HepG2 (cell line): ENCODE measurements around the gene LSM6.

Experiments
- ASH2L ChIP-seq: fragments of 300-600, 200-600 bp; sonication (generic); IDR thresholded peaks from 2 replicates; pipeline ENCODE4 v1.7.0; 2017; ENCODE audit warnings: low read depth, mild to moderate bottlenecking, moderate library complexity, mixed read lengths, low read length; ENCODE audit not compliant: insufficient read length
- ATF1 ChIP-seq: IDR thresholded peaks from 2 replicates; pipeline ENCODE4 v1.6.1; 2016; ENCODE audit warnings: mild to moderate bottlenecking, control low read depth
- FOXA3 ChIP-seq: IDR thresholded peaks from 2 replicates; pipeline ENCODE4 v1.6.1; 2016; ENCODE audit warnings: missing genetic modification reagents, missing compliant biosample characterization
- JUNB ChIP-seq: sonication (generic); formaldehyde crosslinking; IDR thresholded peaks from 2 replicates; pipeline ENCODE4 v1.8.0; 2022; ENCODE audit warnings: missing genetic modification reagents, mild to moderate bottlenecking, borderline replicate concordance
- KDM2A ChIP-seq: sonication (generic); formaldehyde crosslinking; IDR thresholded peaks from 2 replicates; pipeline ENCODE4 v1.4.0; 2020; ENCODE audit warnings: low read depth, missing genetic modification reagents, borderline replicate concordance
- POLR2A ChIP-seq, 2 experiments: IDR thresholded peaks; 2 replicates each; pipeline ENCODE4 v1.6.1; 2011; ENCODE audit warnings: low read depth in 2 of 2, low read length in 2 of 2, mild to moderate bottlenecking in 1 of 2, moderate library complexity in 1 of 2; ENCODE audit not compliant: insufficient read depth in 1 of 2
- RAD21 ChIP-seq: fragments of 450-650 bp; formaldehyde crosslinking; IDR thresholded peaks from 2 replicates; pipeline ENCODE4 v1.5.0; 2020; ENCODE audit warnings: mild to moderate bottlenecking
- RNF2 ChIP-seq: fragments of 450-650 bp; conservative IDR thresholded peaks from 2 replicates; pipeline ENCODE4 v1.6.1; 2016; ENCODE audit warnings: low read depth
- ZNF558 ChIP-seq: sonication (generic); formaldehyde crosslinking; IDR thresholded peaks from 2 replicates; pipeline ENCODE4 v1.9.0; 2022; ENCODE audit warnings: mild to moderate bottlenecking, missing genetic modification reagents, borderline replicate concordance

GRCh38 chr4:146235654-146236177 lies 60.2 kb downstream of the LSM6 start:
- TF ChIP-seq KDM2A, result no peak
- no peak for TF ChIP-seq RAD21
- no peak for TF ChIP-seq JUNB (CRISPR knock-in tag)
- no peak for TF ChIP-seq RNF2
- TF ChIP-seq ATF1 (CRISPR knock-in tag), result no peak
- no peak for TF ChIP-seq FOXA3 (CRISPR knock-in tag)
- no peak for TF ChIP-seq ZNF558
- no peak for TF ChIP-seq POLR2A (IDR thresholded peaks at IDR 0.05; ENCODE audit: insufficient read depth in 1 of 2, low read depth in 2 of 2, low read length in 2 of 2)
- no peak for TF ChIP-seq ASH2L
